GM10266 (cell line): ENCODE measurements around the gene GABBR1.
"Not testable (repeated sequence)": the region's sequence is repeated elsewhere in the genome, so short reads cannot be mapped to it uniquely, and the experiment has no call there.

Source experiments
- DNase-seq: peaks from one replicate; pipeline ENCODE4 v3.0.0; 2012; ENCODE audit errors: extremely low spot score
- TF ChIP-seq, protein P1 (sequence below): IDR thresholded peaks from 2 replicates; pipeline ENCODE4 v1.5.1; 2012; ENCODE audit warnings: mild to moderate bottlenecking, low read depth; ENCODE audit not compliant: control insufficient read depth, insufficient read depth; ENCODE audit errors: missing control alignments

Gene GABBR1

DNA sequence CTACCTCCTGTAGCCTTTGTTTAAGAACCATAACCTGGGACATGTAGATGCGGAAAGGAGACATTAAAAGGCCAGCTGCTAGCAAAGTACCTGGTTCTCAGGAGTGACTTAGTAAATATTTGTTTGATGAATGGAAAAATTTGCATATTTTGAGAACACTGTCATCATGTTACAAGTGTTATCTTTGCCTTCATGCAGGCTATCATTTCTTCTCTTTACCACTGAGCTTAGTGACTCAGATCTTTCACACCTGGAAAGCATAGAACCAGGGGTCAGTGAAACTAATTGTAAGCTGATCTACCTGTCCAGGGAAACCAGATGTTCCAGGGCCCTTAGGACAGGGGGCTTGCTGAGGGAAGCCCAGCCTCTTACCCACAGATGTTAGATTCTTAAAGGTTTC, 42.6 kb upstream of the GABBR1 start:
- DNase-seq = no peak
- TF ChIP-seq, protein P1, sequence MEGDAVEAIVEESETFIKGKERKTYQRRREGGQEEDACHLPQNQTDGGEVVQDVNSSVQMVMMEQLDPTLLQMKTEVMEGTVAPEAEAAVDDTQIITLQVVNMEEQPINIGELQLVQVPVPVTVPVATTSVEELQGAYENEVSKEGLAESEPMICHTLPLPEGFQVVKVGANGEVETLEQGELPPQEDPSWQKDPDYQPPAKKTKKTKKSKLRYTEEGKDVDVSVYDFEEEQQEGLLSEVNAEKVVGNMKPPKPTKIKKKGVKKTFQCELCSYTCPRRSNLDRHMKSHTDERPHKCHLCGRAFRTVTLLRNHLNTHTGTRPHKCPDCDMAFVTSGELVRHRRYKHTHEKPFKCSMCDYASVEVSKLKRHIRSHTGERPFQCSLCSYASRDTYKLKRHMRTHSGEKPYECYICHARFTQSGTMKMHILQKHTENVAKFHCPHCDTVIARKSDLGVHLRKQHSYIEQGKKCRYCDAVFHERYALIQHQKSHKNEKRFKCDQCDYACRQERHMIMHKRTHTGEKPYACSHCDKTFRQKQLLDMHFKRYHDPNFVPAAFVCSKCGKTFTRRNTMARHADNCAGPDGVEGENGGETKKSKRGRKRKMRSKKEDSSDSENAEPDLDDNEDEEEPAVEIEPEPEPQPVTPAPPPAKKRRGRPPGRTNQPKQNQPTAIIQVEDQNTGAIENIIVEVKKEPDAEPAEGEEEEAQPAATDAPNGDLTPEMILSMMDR = no peak

DNA sequence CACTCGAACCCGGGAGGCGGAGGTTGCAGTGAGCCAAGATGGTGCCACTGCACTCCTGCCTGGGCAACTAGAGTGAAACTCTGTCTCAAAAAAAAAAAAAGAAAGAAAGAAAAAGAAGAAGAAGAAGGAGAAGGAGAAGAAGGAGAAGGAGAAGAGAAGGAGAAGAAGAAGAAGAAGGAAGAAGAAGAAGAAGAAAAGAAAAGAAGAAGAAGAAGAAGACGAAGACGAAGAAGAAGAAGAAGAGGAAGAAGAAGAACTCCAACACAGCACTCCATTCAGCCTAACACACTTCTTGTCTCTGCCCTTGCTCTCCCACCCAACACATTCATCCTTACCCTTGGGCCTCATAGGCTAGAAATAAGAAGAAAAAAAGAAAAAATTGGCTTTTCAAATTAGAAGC, 41.0 kb upstream of the GABBR1 start:
- TF ChIP-seq, protein P1 = no peak

DNA sequence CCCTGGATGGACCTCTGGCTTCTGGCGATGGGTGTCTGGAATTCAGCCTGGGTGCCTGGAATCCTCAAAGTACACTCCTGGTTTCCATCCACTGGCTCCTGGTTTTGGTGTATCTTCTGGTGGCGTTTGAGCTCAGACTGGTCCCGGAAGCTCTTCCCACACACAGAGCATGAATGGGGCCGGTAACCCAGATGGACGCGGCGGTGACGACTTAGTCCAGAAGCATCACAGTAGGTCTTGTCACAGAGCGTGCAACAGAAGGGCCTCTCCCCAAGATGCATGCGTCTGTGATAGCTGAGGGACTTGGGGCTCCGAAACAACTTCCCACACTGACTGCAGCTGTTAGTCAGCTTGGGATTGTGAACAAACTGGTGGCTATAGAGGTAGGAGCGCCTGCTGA, 40.2 kb upstream of the GABBR1 start:
- no peak for DNase-seq
- TF ChIP-seq, protein P1 = no peak

More for the DNA sequence above, 41.0 kb upstream of the GABBR1 start:
- DNase-seq = no peak

DNA sequence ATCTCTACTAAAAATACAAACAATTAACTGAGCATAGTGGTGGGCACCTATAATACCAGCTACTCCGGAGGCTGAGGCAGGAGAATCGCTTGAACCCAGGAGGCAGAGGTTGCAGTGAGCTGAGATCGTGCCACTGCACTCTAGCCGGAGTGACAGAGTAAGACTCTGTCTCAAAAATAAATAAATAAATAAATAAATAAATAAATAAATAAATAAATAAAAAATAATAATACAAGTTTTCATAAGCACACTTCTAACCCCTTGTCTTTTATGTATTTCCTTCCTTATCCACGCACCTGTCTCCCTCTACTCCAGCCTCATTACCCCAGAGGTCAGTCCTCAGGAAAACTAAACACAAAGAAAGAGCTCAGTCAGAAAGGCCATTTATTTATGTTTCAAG, 39.1 kb upstream of the GABBR1 start:
- DNase-seq = not testable (repeated sequence)

DNA sequence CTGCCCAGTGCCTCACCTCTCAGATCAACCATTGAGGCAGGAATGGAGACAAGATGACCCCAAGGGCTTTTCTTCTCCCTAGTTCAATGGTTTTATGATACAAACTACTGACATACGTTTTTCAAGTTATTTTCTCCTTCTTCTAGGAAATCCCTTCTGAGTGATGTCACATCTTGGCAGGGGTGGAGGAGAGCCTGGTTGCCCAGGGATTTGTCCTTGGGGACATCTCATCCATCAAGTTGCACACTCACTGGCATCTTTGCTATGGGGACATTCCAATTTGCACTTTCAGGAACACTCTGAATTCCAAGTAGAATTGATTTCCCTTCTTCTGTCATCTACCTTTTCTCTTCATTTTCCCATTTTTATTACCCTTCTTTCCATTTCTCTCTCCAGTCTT, 38.0 kb upstream of the GABBR1 start:
- TF ChIP-seq, protein P1 = no peak
- DNase-seq = no peak

DNA sequence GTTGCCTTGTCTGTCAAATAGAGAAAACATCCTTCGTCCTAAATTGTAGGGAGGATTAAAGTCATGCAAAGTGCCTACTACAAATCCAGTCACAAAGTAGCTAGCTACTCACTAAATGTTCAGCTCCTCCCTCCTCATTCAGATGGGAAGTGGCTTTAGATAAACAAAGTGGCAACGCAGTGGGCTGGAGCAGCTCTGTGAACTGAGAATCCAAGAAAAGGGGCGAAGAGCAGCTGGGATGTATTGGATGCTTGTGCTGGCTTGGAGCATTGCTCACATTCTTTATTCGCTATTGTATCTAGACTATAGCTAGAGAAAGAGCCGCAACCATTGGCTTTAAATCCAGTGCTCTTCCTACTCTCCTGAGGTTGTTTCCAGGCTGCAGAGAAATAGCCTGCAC, 34.2 kb upstream of the GABBR1 start:
- TF ChIP-seq, protein P1 = no peak

DNA sequence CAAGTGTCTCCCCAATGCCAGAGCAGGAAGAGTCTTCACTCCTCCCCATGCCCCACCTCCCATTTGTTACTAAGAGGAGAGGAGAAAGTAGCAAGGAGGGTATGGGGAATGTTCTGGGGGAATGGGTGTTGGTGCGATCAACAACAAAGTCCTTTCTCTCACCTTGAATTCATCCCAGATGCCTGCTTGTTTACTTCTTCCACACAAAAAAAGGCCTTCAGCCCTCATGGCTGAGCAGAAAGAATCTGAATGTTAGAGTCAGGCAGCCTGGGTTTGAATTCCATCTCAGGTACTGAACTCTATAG, 33.8 kb upstream of the GABBR1 start:
- TF ChIP-seq, protein P1 = no peak
- DNase-seq = no peak

More for the DNA sequence above, 34.2 kb upstream of the GABBR1 start:
- DNase-seq = no peak
